Ovary (tissue), 10 donors: ENCODE measurements around the gene CCDC187. TPM values are rescaled to one million over a fixed set of nuclear protein-coding genes. Genes with fewer than 3 reads are reported as not detected.
"Not testable (repeated sequence)": the region's sequence is repeated elsewhere in the genome, so short reads cannot be mapped to it uniquely, and the experiment has no call there.

Source experiments
- DNase-seq, 5 donors: peaks; one replicate each; pipeline ENCODE4 v3.0.0-alpha.2; 2019 to 2020
- H3K27ac ChIP-seq, 2 donors: fragments of 200-600 bp; one replicate each; pipeline versions ENCODE4 v1.5.1 to v1.8.0; 2019 to 2022
- H3K27me3 ChIP-seq: fragments of 200-600 bp; one replicate; pipeline ENCODE4 v1.8.0; 2022
- H3K36me3 ChIP-seq: fragments of 200-600 bp; sonication (generic); one replicate; pipeline ENCODE4 v1.5.1; 2019
- H3K4me1 ChIP-seq: one replicate; pipeline ENCODE4 v1.8.1; 2013; ENCODE audit warnings: mild to moderate bottlenecking, moderate library complexity; ENCODE audit not compliant: insufficient read depth
- H3K4me3 ChIP-seq: fragments of 200-600 bp; sonication (generic); one replicate; pipeline ENCODE4 v1.5.1; 2017
- H3K9me3 ChIP-seq, 2 donors: fragments of 200-600 bp in 1 of 2; sonication (generic) in 1 of 2; one replicate each; pipeline versions ENCODE4 v1.5.1 to v1.8.1; 2013 to 2019; ENCODE audit warnings: mild to moderate bottlenecking in 1 of 2, moderate library complexity in 1 of 2
- EP300 ChIP-seq: sonication (generic); formaldehyde crosslinking; IDR thresholded peaks from one replicate; pipeline ENCODE4 v1.6.1; 2017; ENCODE audit warnings: antibody characterized with exemption
- POLR2A ChIP-seq: fragments of 450-650 bp; IDR thresholded peaks from one replicate; pipeline ENCODE4 v1.6.1; 2017; ENCODE audit warnings: antibody characterized with exemption, mild to moderate bottlenecking, moderate library complexity
- WGBS, 3 donors: extraction: QIAGEN DNeasy Blood & Tissue Kit in 1 of 3; methylation state at CpG; one replicate each; pipeline versions ENCODE4 v1.1.5 to v1.1.7; 2013 to 2017; 5-methylcytosine and 5-hydroxymethylcytosine counted together
- intact Hi-C, 4 donors: fragments of 100-400 bp; cut with DNase I; formaldehyde crosslinking; loops; one replicate each; pipeline versions ENCODE4 v1.11.0 to v1.15.1; 2022 to 2023
- long read RNA-seq, 3 donors: library from polyadenylated mRNA in 2 of 3; unstranded in 2 of 3; transcript quantifications; one replicate each; pipeline ENCODE4 v2.0.0 and lab custom pipeline, GENCODE V29; 2021 to 2026
- polyA plus RNA-seq, 2 donors: library from polyadenylated mRNA; stranded (reverse); fragments of 200-250 nt in 1 of 2; fragments of 350-450 nt in 1 of 2; fragmentation: Illumina TruSeq in 1 of 2; extraction: RNeasy Lipid Tissue Mini Kit (QIAGEN cat#74804) in 1 of 2; gene quantifications; one replicate each; pipeline ENCODE4 v1.2.3, GENCODE V29; 2013 to 2014
- total RNA-seq, 7 donors: library from RNA; depleted of rRNA in 2 of 7; stranded (reverse); fragments of >200 nt in 2 of 7; fragmentation: NEBNext Ultra II Directional in 3 of 7; extraction: Animal tissue kit (Norgen Biotek cat#: 25700) in 3 of 7; gene quantifications; one replicate each; pipeline versions ENCODE4 v1.1.0 to v1.2.4, GENCODE V29; 2016 to 2023
- TF ChIP-seq, protein P1 (sequence below), 3 donors: fragments of 450-650 bp in 2 of 3; fragments of 200-600 bp in 1 of 3; IDR thresholded peaks; one replicate each; pipeline versions ENCODE4 v1.5.1 to v1.8.0; 2016 to 2022; ENCODE audit warnings: antibody characterized with exemption in 3 of 3, mild to moderate bottlenecking in 1 of 3
- donor health status: DM: no; HTN: no; CAD: no; lungs with moderate emphysema.
- donor health status: DM: no; HTN: no; CAD: no.
- donor health status: Bipolar disorder and iron deficiency.
- donor health status: DM: yes; HTN: yes; CAD: no.
- donor health status: DM: no; HTN: no; CAD: no.
- donor health status: DM: yes; HTN: yes; CAD: no.

CCDC187 gene
- total RNA-seq, result 10 to 100 TPM in 1 of 7 donors, 1 to 10 TPM in 2, under 1 TPM in 3, not detected in 1; 0.03 to 15.7 (median 1.2) TPM
- polyA plus RNA-seq, result under 1 TPM; 0.02 to 0.05 TPM
- long read RNA-seq, donor 1, result 0 reads
- long read RNA-seq, donor 2, result 0 reads
- long read RNA-seq, donor 3, partial matches to known transcripts, result 0 of 4 reads
- long read RNA-seq, donor 3, other reads (novel, unspliced or antisense), result 4 of 4 reads

DNA sequence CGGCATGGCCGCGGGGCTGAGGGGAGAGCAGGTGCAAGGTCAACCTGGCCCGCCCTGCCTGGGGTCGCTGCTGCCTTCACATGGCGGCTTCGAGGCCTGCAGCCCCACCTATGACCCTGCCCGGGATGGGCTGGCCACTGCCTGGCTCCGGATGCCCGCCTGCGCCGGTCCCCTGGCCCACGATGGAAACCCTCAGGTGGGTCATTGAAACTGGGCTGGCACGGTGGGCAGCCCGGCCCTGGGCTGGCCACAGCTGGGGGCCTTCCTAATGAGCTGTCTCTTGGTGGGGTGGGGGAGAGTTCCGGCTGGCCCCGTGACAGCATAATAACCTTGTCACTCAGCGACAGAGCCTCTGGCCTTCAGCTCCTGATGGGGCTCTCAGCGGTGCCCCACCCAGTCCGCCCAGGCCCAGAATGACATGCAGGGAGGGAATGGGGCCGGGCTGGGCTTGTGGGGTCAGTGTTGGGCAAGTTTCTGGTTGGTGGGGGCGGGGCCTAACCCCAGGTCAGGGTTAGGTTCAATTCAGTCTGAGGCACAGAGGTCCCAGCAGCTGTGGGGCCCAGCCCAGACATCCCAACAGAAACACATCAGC is at the start of gene CCDC187:
CCDC187 (minus strand) TSS at position 270 of the 592 bp plus-strand sequence; CDS start at position 6, 264 bp downstream.
- Histone ChIP-seq H3K9me3 (no peaks in the 10 kb centered on the region), H3K27ac (no peak within 1 kb of the TSS), H3K36me3 (no peaks in the 10 kb centered on the region), H3K27me3 (no peaks in the 10 kb centered on the region), H3K4me3 (no peak within 1 kb of the TSS), H3K4me1 (no peaks in the 10 kb centered on the region)
- 57 to 69% (median 66%) methylated on average over 9 to 22 of the region's 22 CpGs for WGBS, 3 donors
- intact Hi-C loops, result no loop called here
- DNase-seq, result no peak
- TF ChIP-seq POLR2A (no peak), EP300 (no peak)
- TF ChIP-seq, protein P1, sequence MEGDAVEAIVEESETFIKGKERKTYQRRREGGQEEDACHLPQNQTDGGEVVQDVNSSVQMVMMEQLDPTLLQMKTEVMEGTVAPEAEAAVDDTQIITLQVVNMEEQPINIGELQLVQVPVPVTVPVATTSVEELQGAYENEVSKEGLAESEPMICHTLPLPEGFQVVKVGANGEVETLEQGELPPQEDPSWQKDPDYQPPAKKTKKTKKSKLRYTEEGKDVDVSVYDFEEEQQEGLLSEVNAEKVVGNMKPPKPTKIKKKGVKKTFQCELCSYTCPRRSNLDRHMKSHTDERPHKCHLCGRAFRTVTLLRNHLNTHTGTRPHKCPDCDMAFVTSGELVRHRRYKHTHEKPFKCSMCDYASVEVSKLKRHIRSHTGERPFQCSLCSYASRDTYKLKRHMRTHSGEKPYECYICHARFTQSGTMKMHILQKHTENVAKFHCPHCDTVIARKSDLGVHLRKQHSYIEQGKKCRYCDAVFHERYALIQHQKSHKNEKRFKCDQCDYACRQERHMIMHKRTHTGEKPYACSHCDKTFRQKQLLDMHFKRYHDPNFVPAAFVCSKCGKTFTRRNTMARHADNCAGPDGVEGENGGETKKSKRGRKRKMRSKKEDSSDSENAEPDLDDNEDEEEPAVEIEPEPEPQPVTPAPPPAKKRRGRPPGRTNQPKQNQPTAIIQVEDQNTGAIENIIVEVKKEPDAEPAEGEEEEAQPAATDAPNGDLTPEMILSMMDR (IDR thresholded peaks at IDR 0.05), result no peak

- intact Hi-C loops, result no loop called here
- H3K27ac ChIP-seq, result no peak overlapping the region
- H3K9me3 ChIP-seq, result no peaks in the 10 kb centered on the region
- TF ChIP-seq EP300, result no peak
- no peak for TF ChIP-seq POLR2A
- no peaks in the 10 kb centered on the region for H3K36me3 ChIP-seq
- 71 to 78% (median 78%) methylated on average over 11 of the region's 11 CpGs for WGBS, 3 donors
- peaks cover 3% of the 10 kb centered on the region for H3K4me1 ChIP-seq
- H3K4me3 ChIP-seq, result no peak overlapping the region
- DNase-seq, result no peak
- no peaks in the 10 kb centered on the region for H3K27me3 ChIP-seq
These were observed 49.2 kb upstream of the CCDC187 start for GRCh38 chr9:136353088-136353487.

DNA sequence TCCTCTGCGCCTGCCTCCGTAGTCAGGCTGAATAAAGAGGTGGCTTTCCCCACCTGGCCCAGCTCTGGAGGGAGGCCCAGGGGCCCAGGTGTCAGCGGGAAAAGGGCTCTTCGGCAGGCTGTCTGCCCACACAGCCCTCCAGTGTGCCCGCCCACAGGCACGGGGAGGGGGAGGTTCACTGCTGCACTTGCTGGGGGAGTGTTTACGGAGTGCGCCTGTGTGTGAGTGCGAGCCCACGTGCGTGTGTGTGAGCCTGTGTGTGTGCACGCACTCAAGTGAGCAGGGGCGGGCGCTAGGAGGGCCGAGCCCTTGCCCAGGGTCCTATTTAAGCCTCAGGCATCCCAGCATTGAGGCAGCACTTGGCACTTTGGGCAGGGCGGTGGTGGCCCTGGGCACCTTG is 48.8 kb upstream of the CCDC187 start:
- no peak overlapping the region for H3K27ac ChIP-seq

DNA sequence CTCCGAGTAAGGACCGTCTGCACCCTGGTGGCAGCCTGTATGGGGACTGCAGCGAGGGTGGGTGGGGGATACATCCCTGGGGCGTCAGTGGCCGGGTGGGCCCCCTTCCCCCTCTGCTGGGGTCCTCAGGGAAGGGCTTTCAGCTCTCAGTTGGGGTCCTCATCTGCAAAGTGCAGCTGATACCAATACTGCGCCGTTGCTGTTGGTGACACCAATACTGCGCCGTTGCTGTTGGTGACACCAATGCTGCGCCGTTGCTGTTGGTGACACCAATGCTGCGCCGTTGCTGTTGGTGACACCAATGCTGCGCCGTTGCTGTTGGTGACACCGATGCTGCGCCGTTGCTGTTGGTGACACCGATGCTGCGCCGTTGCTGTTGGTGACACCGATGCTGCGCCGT is 48.0 kb upstream of the CCDC187 start:
- H3K4me3 ChIP-seq, DNase-seq, intact Hi-C loops, H3K36me3 ChIP-seq, H3K27ac ChIP-seq, H3K27me3 ChIP-seq, H3K4me1 ChIP-seq, H3K9me3 ChIP-seq: not testable (repeated sequence)
- WGBS, 3 donors, result 84 to 91% (median 88%) methylated on average over 16 to 22 of the region's 24 CpGs

More for the DNA sequence above, 48.8 kb upstream of the CCDC187 start:
- H3K27me3 ChIP-seq, result no peaks in the 10 kb centered on the region
- intact Hi-C loops, result no loop called here
- no peaks in the 10 kb centered on the region for H3K9me3 ChIP-seq
- no peak overlapping the region for H3K4me3 ChIP-seq
- H3K4me1 ChIP-seq, result peaks cover 3% of the 10 kb centered on the region
- TF ChIP-seq, protein P1 (IDR thresholded peaks at IDR 0.05), result no peak
- TF ChIP-seq EP300, result no peak
- no peak for TF ChIP-seq POLR2A
- WGBS, 3 donors, result 54 to 63% (median 57%) methylated on average over 16 of the region's 16 CpGs
- no peaks in the 10 kb centered on the region for H3K36me3 ChIP-seq
- DNase-seq, result no peak

DNA sequence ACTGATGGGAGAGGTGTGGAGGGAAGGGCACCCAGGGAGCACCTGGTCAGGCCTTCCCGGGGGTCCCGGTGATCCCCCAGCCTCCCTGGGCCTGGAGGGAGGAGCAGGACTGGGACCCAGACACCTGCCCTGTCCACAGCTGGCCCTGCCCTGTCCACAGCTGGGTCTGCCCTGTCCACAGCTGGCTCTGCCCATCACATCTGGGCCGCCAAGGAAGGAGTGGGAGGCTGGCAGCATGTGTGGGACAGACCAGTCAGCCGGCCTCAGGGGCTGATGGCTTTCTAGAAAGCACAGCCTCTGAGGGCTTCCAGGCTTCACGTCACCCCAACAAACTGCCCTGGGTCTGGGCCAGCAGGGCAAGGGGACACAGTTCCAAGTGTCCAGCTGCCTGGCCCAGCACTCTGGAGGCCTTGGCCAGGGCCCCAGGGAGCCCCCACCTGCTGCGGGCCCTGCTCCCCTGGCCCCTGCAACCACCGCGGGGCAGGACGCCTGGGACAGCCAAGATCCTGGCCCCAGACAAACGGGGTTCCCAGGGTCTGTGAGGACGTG is 47.4 kb upstream of the CCDC187 start:
- intact Hi-C loops, result no loop called here
- Histone ChIP-seq H3K27ac (no peak overlapping the region), H3K4me3 (no peak overlapping the region), H3K36me3 (no peaks in the 10 kb centered on the region), H3K27me3 (no peaks in the 10 kb centered on the region), H3K9me3 (no peaks in the 10 kb centered on the region), H3K4me1 (peaks cover 3% of the 10 kb centered on the region)
- TF ChIP-seq EP300 (no peak), POLR2A (no peak)
- TF ChIP-seq, protein P1 (IDR thresholded peaks at IDR 0.05), result no peak
- no peak for DNase-seq
- 70 to 84% (median 77%) methylated on average over 9 to 11 of the region's 11 CpGs for whole genome bisulfite sequencing, 3 donors
